Effector memory CD8-positive, alpha-beta T cell (primary cell): Measurements from ENCODE around the gene ARHGAP10.

Source experiments
- ATAC-seq: fragments of 150-1000 bp; cut with Tn5 transposase; replicated peaks from 2 replicates; pipeline ENCODE4 v1.10.0; 2021; ENCODE audit warnings: mild to moderate bottlenecking, moderate library complexity
- DNase-seq, 3 experiments: peaks; one replicate each; pipeline ENCODE4 v3.0.0; 2021
- H3K27ac Mint-ChIP-seq, 2 donors: one replicate each; pipeline ENCODE4 v1.8.0; 2022; ENCODE audit warnings: mild to moderate bottlenecking in 2 of 2, mixed read lengths in 2 of 2, moderate library complexity in 2 of 2
- H3K27me3 Mint-ChIP-seq, 2 donors: one replicate each; pipeline ENCODE4 v1.8.0; 2022; ENCODE audit warnings: mixed read lengths in 2 of 2
- H3K36me3 Mint-ChIP-seq: one replicate; pipeline ENCODE4 v1.8.0; 2022; ENCODE audit warnings: mild to moderate bottlenecking, moderate library complexity, mixed read lengths; ENCODE audit not compliant: insufficient read depth
- H3K4me1 Mint-ChIP-seq, 2 donors: one replicate each; pipeline ENCODE4 v1.8.0; 2022; ENCODE audit warnings: low read depth in 2 of 2, mixed read lengths in 2 of 2
- H3K4me3 Mint-ChIP-seq, 2 donors: one replicate each; pipeline ENCODE4 v1.8.0; 2022; ENCODE audit warnings: mild to moderate bottlenecking in 2 of 2, mixed read lengths in 2 of 2, moderate library complexity in 2 of 2
- H3K9me3 Mint-ChIP-seq, 2 donors: one replicate each; pipeline ENCODE4 v1.8.0; 2022; ENCODE audit warnings: mixed read lengths in 2 of 2

ARHGAP10 gene

GRCh38 chr4:148052448-148052847 lies 320.6 kb downstream of the ARHGAP10 start:
- ATAC-seq, result peak; percentile 83

GRCh38 chr4:148053298-148054003 lies 321.6 kb downstream of the ARHGAP10 start:
- ATAC-seq (no peak), DNase-seq (no peak)
- Mint-ChIP-seq H3K4me1 (peaks cover 58 to 59% of the 10 kb centered on the region in 2 donors), H3K9me3 (no peaks in the 10 kb centered on the region), H3K4me3 (peak overlapping the region; percentile 64 to 79), H3K27me3 (no peaks in the 10 kb centered on the region), H3K36me3 (peaks cover 2% of the 10 kb centered on the region), H3K27ac (peak overlapping the region; percentile 85 to 89)

More at GRCh38 chr4:148052448-148052847, 320.6 kb downstream of the ARHGAP10 start:
- peak; percentile 21 to 40 (median 29) for DNase-seq
- peak overlapping the region; percentile 64 to 79 for H3K4me3 Mint-ChIP-seq
- peaks cover 2% of the 10 kb centered on the region for H3K36me3 Mint-ChIP-seq
- H3K27me3 Mint-ChIP-seq, result no peaks in the 10 kb centered on the region
- H3K4me1 Mint-ChIP-seq, result peaks cover 49 to 53% of the 10 kb centered on the region in 2 donors
- H3K27ac Mint-ChIP-seq, result peak overlapping the region; percentile 89 to 95
- no peaks in the 10 kb centered on the region for H3K9me3 Mint-ChIP-seq

GRCh38 chr4:148054275-148054674 lies 322.4 kb downstream of the ARHGAP10 start:
- no peaks in the 10 kb centered on the region for H3K9me3 Mint-ChIP-seq
- peaks cover 2% of the 10 kb centered on the region for H3K36me3 Mint-ChIP-seq
- H3K27me3 Mint-ChIP-seq, result no peaks in the 10 kb centered on the region
- ATAC-seq, result no peak
- DNase-seq, result no peak
- peak overlapping the region; percentile 85 to 89 for H3K27ac Mint-ChIP-seq
- H3K4me1 Mint-ChIP-seq, result peaks cover 64 to 66% of the 10 kb centered on the region in 2 donors
- peak overlapping the region; percentile 10 to 79 for H3K4me3 Mint-ChIP-seq

GRCh38 chr4:148055844-148056243 lies 324.0 kb downstream of the ARHGAP10 start:
- ATAC-seq (no peak), DNase-seq (no peak)
- peaks cover 8% of the 10 kb centered on the region for H3K36me3 Mint-ChIP-seq
- H3K9me3 Mint-ChIP-seq, result no peaks in the 10 kb centered on the region
- H3K27me3 Mint-ChIP-seq, result no peaks in the 10 kb centered on the region
- H3K27ac Mint-ChIP-seq, result peak overlapping the region; percentile 54 to 82
- H3K4me3 Mint-ChIP-seq, result peak overlapping the region; percentile 43 to 59
- peaks cover 69 to 70% of the 10 kb centered on the region in 2 donors for H3K4me1 Mint-ChIP-seq

- ATAC-seq (peak; percentile 67), DNase-seq (peak; percentile 56 to 58 (median 58))
- peak overlapping the region; percentile 85 to 89 for H3K27ac Mint-ChIP-seq
- no peaks in the 10 kb centered on the region for H3K9me3 Mint-ChIP-seq
- H3K4me3 Mint-ChIP-seq, result peak overlapping the region; percentile 43 to 49
- H3K4me1 Mint-ChIP-seq, result peaks cover 71 to 74% of the 10 kb centered on the region in 2 donors
- H3K27me3 Mint-ChIP-seq, result no peaks in the 10 kb centered on the region
- peaks cover 8% of the 10 kb centered on the region for H3K36me3 Mint-ChIP-seq
Observed at GRCh38 chr4:148056879-148057278, 325.0 kb downstream of the ARHGAP10 start.

- Mint-ChIP-seq H3K9me3 (no peaks in the 10 kb centered on the region), H3K4me1 (peaks cover 69 to 70% of the 10 kb centered on the region in 2 donors), H3K27me3 (no peaks in the 10 kb centered on the region), H3K4me3 (peak overlapping the region; percentile 43 to 49), H3K27ac (peak overlapping the region; percentile 88 to 89), H3K36me3 (peaks cover 8% of the 10 kb centered on the region)
- DNase-seq, result no peak
- ATAC-seq, result no peak
Observed at GRCh38 chr4:148057516-148057915, 325.6 kb downstream of the ARHGAP10 start.

GRCh38 chr4:148057984-148058859 lies 326.3 kb downstream of the ARHGAP10 start:
- DNase-seq, result no peak
- Mint-ChIP-seq H3K36me3 (peaks cover 12% of the 10 kb centered on the region), H3K27me3 (no peaks in the 10 kb centered on the region), H3K4me3 (peak overlapping the region in 1 of 2 donors; percentile 78), H3K27ac (peak overlapping the region; percentile 88 to 89), H3K4me1 (peaks cover 64 to 67% of the 10 kb centered on the region in 2 donors), H3K9me3 (no peaks in the 10 kb centered on the region)
- no peak for ATAC-seq

- Mint-ChIP-seq H3K4me3 (peak overlapping the region; percentile 71 to 78), H3K4me1 (peaks cover 52 to 60% of the 10 kb centered on the region in 2 donors), H3K9me3 (no peaks in the 10 kb centered on the region), H3K36me3 (peaks cover 19% of the 10 kb centered on the region), H3K27ac (peak overlapping the region; percentile 88 to 89), H3K27me3 (no peaks in the 10 kb centered on the region)
- ATAC-seq, result no peak
- DNase-seq, result no peak
Observed at GRCh38 chr4:148059617-148060180, 327.8 kb downstream of the ARHGAP10 start.

GRCh38 chr4:148060264-148061140 lies 328.6 kb downstream of the ARHGAP10 start:
- no peaks in the 10 kb centered on the region for H3K27me3 Mint-ChIP-seq
- peaks cover 19% of the 10 kb centered on the region for H3K36me3 Mint-ChIP-seq
- H3K9me3 Mint-ChIP-seq, result no peaks in the 10 kb centered on the region
- DNase-seq (no peak), ATAC-seq (peak; percentile 56)
- H3K4me3 Mint-ChIP-seq, result peak overlapping the region; percentile 76 to 78
- peaks cover 52 to 60% of the 10 kb centered on the region in 2 donors for H3K4me1 Mint-ChIP-seq
- H3K27ac Mint-ChIP-seq, result peak overlapping the region; percentile 88 to 89

- H3K4me1 Mint-ChIP-seq, result peaks cover 46 to 58% of the 10 kb centered on the region in 2 donors
- peak overlapping the region; percentile 76 to 78 for H3K4me3 Mint-ChIP-seq
- peak overlapping the region; percentile 88 to 89 for H3K27ac Mint-ChIP-seq
- peaks cover 21% of the 10 kb centered on the region for H3K36me3 Mint-ChIP-seq
- ATAC-seq (no peak), DNase-seq (no peak)
- no peaks in the 10 kb centered on the region for H3K27me3 Mint-ChIP-seq
- no peaks in the 10 kb centered on the region for H3K9me3 Mint-ChIP-seq
Observed at GRCh38 chr4:148061141-148061481, 329.2 kb downstream of the ARHGAP10 start.

GRCh38 chr4:148061795-148062194 lies 329.9 kb downstream of the ARHGAP10 start:
- ATAC-seq, result no peak
- Mint-ChIP-seq H3K9me3 (no peaks in the 10 kb centered on the region), H3K27ac (peak overlapping the region; percentile 88 to 89)

GRCh38 chr4:148062301-148062950 lies 330.5 kb downstream of the ARHGAP10 start:
- Mint-ChIP-seq H3K4me3 (no peak overlapping the region), H3K27ac (peak overlapping the region in 1 of 2 donors; percentile 55)

More at GRCh38 chr4:148061795-148062194, 329.9 kb downstream of the ARHGAP10 start:
- no peak for DNase-seq
- peaks cover 41 to 54% of the 10 kb centered on the region in 2 donors for H3K4me1 Mint-ChIP-seq
- peaks cover 27% of the 10 kb centered on the region for H3K36me3 Mint-ChIP-seq
- H3K4me3 Mint-ChIP-seq, result peak overlapping the region in 1 of 2 donors; percentile 78
- no peaks in the 10 kb centered on the region for H3K27me3 Mint-ChIP-seq

More at GRCh38 chr4:148062301-148062950, 330.5 kb downstream of the ARHGAP10 start:
- no peaks in the 10 kb centered on the region for H3K9me3 Mint-ChIP-seq
- ATAC-seq (no peak), DNase-seq (no peak)
- H3K27me3 Mint-ChIP-seq, result no peaks in the 10 kb centered on the region
- H3K4me1 Mint-ChIP-seq, result peaks cover 35 to 47% of the 10 kb centered on the region in 2 donors
- peaks cover 30% of the 10 kb centered on the region for H3K36me3 Mint-ChIP-seq
